IMR-90 (cell line): ENCODE data around the gene MRPS34. TPM values are rescaled to one million over a fixed set of nuclear protein-coding genes. Genes with fewer than 3 reads are reported as not detected.

Experiments used
- ATAC-seq: fragments of 200-7000 bp; cut with Tn5 transposase; 2 replicates; pipeline ENCODE4 v1.9.1; 2020; ENCODE audit warnings: low read depth, mild to moderate bottlenecking, moderate library complexity
- BruUV-seq: library from RNA; stranded (reverse); fragments of 400-500 nt; replicated peaks from 2 replicates; lab custom pipeline; 2021; lab: Mats Ljungman, UMichigan
- CTCF ChIA-PET: fragments of 300-600 bp; formaldehyde crosslinking; extraction: SDS; loops from one replicate; lab custom pipeline; 2021; ENCODE audit warnings: antibody characterized with exemption; lab: Yijun Ruan, JAX
- POLR2A ChIA-PET: fragments of 300-600 bp; sonication (Branson Sonifier 250); formaldehyde crosslinking; loops from one replicate; lab custom pipeline; 2022; ENCODE audit warnings: antibody characterized with exemption; ENCODE audit not compliant: unreplicated experiment; lab: Charles Lee
- DNase-seq: peaks from one replicate; pipeline ENCODE4 v3.0.0; 2013
- H2AFZ ChIP-seq: replicated peaks from 2 replicates; pipeline ENCODE3; 2013; ENCODE audit warnings: low read length, mild to moderate bottlenecking; ENCODE audit not compliant: poor library complexity
- H2AK5ac ChIP-seq: 2 replicates; pipeline ENCODE4 v1.6.1; 2013; ENCODE audit warnings: low read depth, low read length, inconsistent platforms
- H2AK9ac ChIP-seq: replicated peaks from 2 replicates; pipeline ENCODE3; 2013; ENCODE audit warnings: mild to moderate bottlenecking, low read depth, low read length, moderate library complexity; ENCODE audit not compliant: poor library complexity
- H2BK120ac ChIP-seq: 2 replicates; pipeline ENCODE4 v1.6.1; 2013; ENCODE audit warnings: low read depth, low read length, inconsistent platforms
- H2BK15ac ChIP-seq: 3 replicates; pipeline ENCODE4 v1.6.1; 2013; ENCODE audit warnings: low read depth, low read length, inconsistent platforms
- H2BK20ac ChIP-seq: 2 replicates; pipeline ENCODE4 v1.6.1; 2013; ENCODE audit warnings: low read depth, mild to moderate bottlenecking, inconsistent platforms, low read length, moderate library complexity
- H2BK5ac ChIP-seq: 2 replicates; pipeline ENCODE4 v1.6.1; 2013; ENCODE audit warnings: mild to moderate bottlenecking, low read depth, low read length, inconsistent platforms; ENCODE audit not compliant: poor library complexity, severe bottlenecking
- H3K14ac ChIP-seq: replicated peaks from 2 replicates; pipeline ENCODE4 v1.6.1; 2013; ENCODE audit warnings: low read depth, low read length, inconsistent platforms
- H3K18ac ChIP-seq: 2 replicates; pipeline ENCODE4 v1.6.1; 2013; ENCODE audit warnings: low read depth, low read length, control low read depth
- H3K23ac ChIP-seq: 2 replicates; pipeline ENCODE4 v1.6.1; 2013; ENCODE audit warnings: low read depth, low read length, inconsistent platforms
- H3K27ac ChIP-seq: 2 replicates; pipeline ENCODE4 v1.5.1; 2013; ENCODE audit warnings: mild to moderate bottlenecking, control low read depth, low read length; ENCODE audit not compliant: insufficient read depth
- H3K27me3 ChIP-seq: 2 replicates; pipeline ENCODE4 v1.6.1; 2013; ENCODE audit warnings: low read length; ENCODE audit not compliant: control insufficient read depth, insufficient read depth
- H3K36me3 ChIP-seq: 2 replicates; pipeline ENCODE4 v1.6.1; 2013; ENCODE audit warnings: low read length, mixed read lengths; ENCODE audit not compliant: control insufficient read depth, insufficient read depth
- H3K4ac ChIP-seq: 2 replicates; pipeline ENCODE4 v1.6.1; 2013; ENCODE audit warnings: low read depth, low read length, inconsistent platforms
- H3K4me1 ChIP-seq: 2 replicates; pipeline ENCODE4 v1.6.1; 2013; ENCODE audit warnings: low read length, mixed read lengths; ENCODE audit not compliant: control insufficient read depth, insufficient read depth
- H3K4me2 ChIP-seq: 2 replicates; pipeline ENCODE4 v1.6.1; 2013; ENCODE audit warnings: low read depth, mild to moderate bottlenecking, control low read depth, low read length, moderate library complexity
- H3K4me3 ChIP-seq: 2 replicates; pipeline ENCODE4 v1.5.1; 2013; ENCODE audit warnings: low read depth, mild to moderate bottlenecking, control low read depth, low read length, moderate library complexity; ENCODE audit not compliant: insufficient read depth
- H3K56ac ChIP-seq: 2 replicates; pipeline ENCODE4 v1.6.1; 2013; ENCODE audit warnings: low read length, inconsistent platforms; ENCODE audit not compliant: insufficient read depth; ENCODE audit errors: extremely low read depth
- H3K79me1 ChIP-seq, 2 experiments: 2 replicates each; pipeline ENCODE4 v1.6.1; 2013; ENCODE audit warnings: low read length in 2 of 2, inconsistent platforms in 1 of 2, low read depth in 1 of 2
- H3K9ac ChIP-seq: 2 replicates; pipeline ENCODE4 v1.6.1; 2013; ENCODE audit warnings: low read depth, low read length, control low read depth
- H3K9me1 ChIP-seq: 2 replicates; pipeline ENCODE4 v1.6.1; 2013; ENCODE audit warnings: low read length, inconsistent platforms; ENCODE audit not compliant: insufficient read depth
- H3K9me3 ChIP-seq: 2 replicates; pipeline ENCODE4 v1.6.1; 2013; ENCODE audit warnings: low read length; ENCODE audit not compliant: control insufficient read depth, insufficient read depth
- H4K20me1 ChIP-seq: 2 replicates; pipeline ENCODE4 v1.6.1; 2013; ENCODE audit warnings: low read length, inconsistent platforms; ENCODE audit not compliant: insufficient read depth
- H4K5ac ChIP-seq: 2 replicates; pipeline ENCODE4 v1.6.1; 2013; ENCODE audit warnings: mild to moderate bottlenecking, low read depth, low read length, control low read depth
- H4K8ac ChIP-seq, 2 experiments: 2 replicates each; pipeline ENCODE4 v1.6.1; 2013; ENCODE audit warnings: low read depth in 2 of 2, low read length in 2 of 2, control low read depth in 1 of 2, inconsistent platforms in 1 of 2
- H4K91ac ChIP-seq: 2 replicates; pipeline ENCODE4 v1.6.1; 2013; ENCODE audit warnings: low read depth, low read length, inconsistent platforms; ENCODE audit not compliant: insufficient read depth
- BHLHE40 ChIP-seq: fragments of 150-350 bp; IDR thresholded peaks from 2 replicates; pipeline ENCODE4 v1.6.1; 2016; ENCODE audit warnings: mild to moderate bottlenecking, low read depth, low read length
- CEBPB ChIP-seq: IDR thresholded peaks from 2 replicates; pipeline ENCODE4 v1.6.1; 2012; ENCODE audit warnings: low read depth, low read length, improper control_type of control experiment
- CHD1 ChIP-seq: IDR thresholded peaks from 2 replicates; pipeline ENCODE4 v1.6.1; 2012; ENCODE audit warnings: low read depth, low read length, improper control_type of control experiment
- ELK1 ChIP-seq: fragments of 150-350 bp; IDR thresholded peaks from 2 replicates; pipeline ENCODE4 v1.6.1; 2016; ENCODE audit warnings: low read depth, mild to moderate bottlenecking, low read length, moderate library complexity, borderline replicate concordance
- FOS ChIP-seq: fragments of 150-350 bp; IDR thresholded peaks from 2 replicates; pipeline ENCODE4 v1.6.1; 2016; ENCODE audit warnings: low read depth, low read length
- MAFK ChIP-seq: IDR thresholded peaks from 2 replicates; pipeline ENCODE4 v1.6.1; 2012; ENCODE audit warnings: low read depth, low read length, improper control_type of control experiment
- MAZ ChIP-seq: IDR thresholded peaks from 2 replicates; pipeline ENCODE4 v1.6.1; 2012; ENCODE audit warnings: low read depth, mild to moderate bottlenecking, low read length, improper control_type of control experiment, moderate library complexity, borderline replicate concordance
- NFE2L2 ChIP-seq: fragments of 150-350 bp; IDR thresholded peaks from 2 replicates; pipeline ENCODE4 v1.6.1; 2016; ENCODE audit warnings: low read depth, mild to moderate bottlenecking, low read length
- POLR2A ChIP-seq: IDR thresholded peaks from 2 replicates; pipeline ENCODE4 v1.6.1; 2012; ENCODE audit warnings: mild to moderate bottlenecking, low read depth, low read length
- RAD21 ChIP-seq: IDR thresholded peaks from 2 replicates; pipeline ENCODE4 v1.6.1; 2012; ENCODE audit warnings: low read length, improper control_type of control experiment
- RCOR1 ChIP-seq: IDR thresholded peaks from 2 replicates; pipeline ENCODE4 v1.6.1; 2012; ENCODE audit warnings: mild to moderate bottlenecking, low read length, improper control_type of control experiment; ENCODE audit not compliant: insufficient replicate concordance
- RFX5 ChIP-seq: IDR thresholded peaks from 2 replicates; pipeline ENCODE4 v1.8.0; 2012; ENCODE audit warnings: low read depth, mild to moderate bottlenecking, low read length, moderate library complexity
- SMC3 ChIP-seq: fragments of 150-350 bp; IDR thresholded peaks from 2 replicates; pipeline ENCODE4 v1.6.1; 2016; ENCODE audit warnings: low read depth, mild to moderate bottlenecking, antibody characterized with exemption, low read length, moderate library complexity
- USF2 ChIP-seq: fragments of 150-350 bp; IDR thresholded peaks from 2 replicates; pipeline ENCODE4 v1.6.1; 2017; ENCODE audit warnings: mild to moderate bottlenecking, antibody characterized with exemption, low read length, low read depth
- WGBS, 2 experiments: methylation state at CpG; one replicate each; pipeline versions ENCODE4 v1.1.5 to v1.1.7; 2013; ENCODE audit warnings: missing lambda C conversion rate in 2 of 2; ENCODE audit not compliant: insufficient read length in 1 of 2; ENCODE audit errors: extremely low coverage in 2 of 2; 5-methylcytosine and 5-hydroxymethylcytosine counted together
- dilution Hi-C: fragments of 300-500 bp; cut with HindIII; formaldehyde crosslinking; loops from one replicate; pipeline ENCODE4 v1.14.3; 2018; ENCODE audit warnings: low sequenced_read_pairs; ENCODE audit not compliant: unreplicated experiment
- in situ Hi-C: fragments of 300-500 bp; cut with MboI; formaldehyde crosslinking; loops from 3 replicates; pipeline ENCODE4 v1.14.3; 2019; ENCODE audit warnings: low sequenced_read_pairs, inconsistent platforms, mixed read lengths
- intact Hi-C: fragments of 100-400 bp; cut with micrococcal nuclease; formaldehyde crosslinking; loops from 2 replicates; pipeline ENCODE4 v1.10.0; 2022
- polyA plus RNA-seq, 3 experiments: library from polyadenylated mRNA; depleted of rRNA; stranded (reverse); fragments of >200 nt; gene quantifications; 2 replicates each; pipeline ENCODE4 v1.2.3, GENCODE V29; 2012; ENCODE audit warnings: low replicate concordance in 1 of 3
- total RNA-seq: library from RNA; depleted of rRNA; stranded (reverse); fragments of >200 nt; gene quantifications from 2 replicates; pipeline ENCODE4 v1.2.3, GENCODE V29; 2012
- TF ChIP-seq, protein P1 (sequence below): conservative IDR thresholded peaks from 2 replicates; pipeline ENCODE4 v1.5.1; 2012; ENCODE audit warnings: mild to moderate bottlenecking, low read depth, low read length, improper control_type of control experiment

MRPS34 gene
- total and polyA plus RNA-seq, 2 of the 4 experiments (the other 2 are of a cell fraction), result 68.5 to 80.4 TPM

GRCh38 chr16:1788095-1788707 is 15.3 kb upstream of the MRPS34 start:
- no peak overlapping the region for H2AFZ ChIP-seq
- H3K4me2 ChIP-seq, result no peak overlapping the region
- ChIA-PET CTCF (no interaction called here), POLR2A (no interaction called here)
- peaks cover 38% of the 10 kb centered on the region for H4K20me1 ChIP-seq
- no peak overlapping the region for H3K23ac ChIP-seq
- H3K36me3 ChIP-seq, result peaks cover 36% of the 10 kb centered on the region
- no peak overlapping the region for H3K18ac ChIP-seq
- no TSS peak for BruUV-seq
- dilution Hi-C loops, result no loop called here
- ATAC-seq (no peak), DNase-seq (no peak)
- no peak overlapping the region for H4K8ac ChIP-seq
- 96% methylated on average over 11 of the region's 38 CpGs; no CpG with 5 or more reads in 1 of the 2 experiments for WGBS, 2 experiments
- no peak overlapping the region for H3K4ac ChIP-seq
- no peak overlapping the region for H3K4me3 ChIP-seq
- no peaks in the 10 kb centered on the region for H3K4me1 ChIP-seq
- H3K27ac ChIP-seq, result no peak overlapping the region
- intact Hi-C loops, result no loop called here
- in situ Hi-C loops, result no loop called here
- H3K9me1 ChIP-seq, result peaks cover 4% of the 10 kb centered on the region; the same call in 1 of the 2 replicates
- H3K9ac ChIP-seq, result no peak overlapping the region
- H2BK20ac ChIP-seq, result no peak overlapping the region
- TF ChIP-seq RAD21, result no peak
- TF ChIP-seq POLR2A, result no peak
- TF ChIP-seq BHLHE40, result no peak
- no peak for TF ChIP-seq CHD1
- TF ChIP-seq RFX5, result no peak
- TF ChIP-seq MAZ, result no peak
- no peak for TF ChIP-seq FOS
- no peak for TF ChIP-seq RCOR1
- TF ChIP-seq ELK1, result no peak
- no peak for TF ChIP-seq SMC3
- TF ChIP-seq CEBPB, result no peak
- TF ChIP-seq, protein P1, sequence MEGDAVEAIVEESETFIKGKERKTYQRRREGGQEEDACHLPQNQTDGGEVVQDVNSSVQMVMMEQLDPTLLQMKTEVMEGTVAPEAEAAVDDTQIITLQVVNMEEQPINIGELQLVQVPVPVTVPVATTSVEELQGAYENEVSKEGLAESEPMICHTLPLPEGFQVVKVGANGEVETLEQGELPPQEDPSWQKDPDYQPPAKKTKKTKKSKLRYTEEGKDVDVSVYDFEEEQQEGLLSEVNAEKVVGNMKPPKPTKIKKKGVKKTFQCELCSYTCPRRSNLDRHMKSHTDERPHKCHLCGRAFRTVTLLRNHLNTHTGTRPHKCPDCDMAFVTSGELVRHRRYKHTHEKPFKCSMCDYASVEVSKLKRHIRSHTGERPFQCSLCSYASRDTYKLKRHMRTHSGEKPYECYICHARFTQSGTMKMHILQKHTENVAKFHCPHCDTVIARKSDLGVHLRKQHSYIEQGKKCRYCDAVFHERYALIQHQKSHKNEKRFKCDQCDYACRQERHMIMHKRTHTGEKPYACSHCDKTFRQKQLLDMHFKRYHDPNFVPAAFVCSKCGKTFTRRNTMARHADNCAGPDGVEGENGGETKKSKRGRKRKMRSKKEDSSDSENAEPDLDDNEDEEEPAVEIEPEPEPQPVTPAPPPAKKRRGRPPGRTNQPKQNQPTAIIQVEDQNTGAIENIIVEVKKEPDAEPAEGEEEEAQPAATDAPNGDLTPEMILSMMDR, result no peak
- TF ChIP-seq NFE2L2, result no peak
- no peak for TF ChIP-seq MAFK
- no peak for TF ChIP-seq USF2
- no peak overlapping the region for H3K14ac ChIP-seq
- H4K91ac ChIP-seq, result no peak overlapping the region
- no peaks in the 10 kb centered on the region for H3K27me3 ChIP-seq
- H2BK15ac ChIP-seq, result no peak overlapping the region
- no peak overlapping the region for H2BK120ac ChIP-seq
- H3K79me1 ChIP-seq, result peaks cover 12 to 38% of the 10 kb centered on the region in 2 experiments; a peak in 3 of 4 replicates
- H3K9me3 ChIP-seq, result no peaks in the 10 kb centered on the region
- no peak overlapping the region for H2BK5ac ChIP-seq
- no peak overlapping the region for H2AK5ac ChIP-seq
- H2AK9ac ChIP-seq, result no peak overlapping the region
- H4K5ac ChIP-seq, result no peak overlapping the region
- H3K56ac ChIP-seq, result no peak overlapping the region
